Astrocyte of the spinal cord (primary cell): ENCODE data around the gene MYBPC1.
A peak's percentile ranks its signal among the peaks of the same experiment; 100 is the strongest.

ENCODE experiments used
- DNase-seq: peaks from one replicate; pipeline ENCODE4 v3.0.0; 2011; ENCODE audit warnings: low read depth, low spot score
- H3K4me3 ChIP-seq: 2 replicates; pipeline ENCODE4 v1.5.1; 2011; ENCODE audit warnings: low read depth, mild to moderate bottlenecking, low read length, moderate library complexity
- CTCF ChIP-seq: IDR thresholded peaks from 2 replicates; pipeline ENCODE4 v1.5.1; 2012; ENCODE audit warnings: low read depth, mild to moderate bottlenecking, low read length, inconsistent platforms
- in situ Hi-C: cut with HindIII; loops from 2 replicates; pipeline ENCODE4 v1.10.0; 2017; ENCODE audit warnings: low sequenced_read_pairs

The MYBPC1 gene

GRCh38 chr12:101564912-101565311 lies 29.9 kb upstream of the MYBPC1 start:
- TF ChIP-seq CTCF: no peak
- DNase-seq: no peak
- H3K4me3 ChIP-seq: no peak overlapping the region
- in situ Hi-C loops: no loop called here

- TF ChIP-seq CTCF: no peak
- DNase-seq: no peak
- in situ Hi-C loops: no loop called here
- no peak overlapping the region for H3K4me3 ChIP-seq
Observed at GRCh38 chr12:101566318-101566717, 28.5 kb upstream of the MYBPC1 start.

GRCh38 chr12:101567918-101568317 lies 26.9 kb upstream of the MYBPC1 start:
- in situ Hi-C loops: no loop called here
- DNase-seq: no peak
- no peak overlapping the region for H3K4me3 ChIP-seq
- no peak for TF ChIP-seq CTCF

GRCh38 chr12:101570047-101570446 lies 24.7 kb upstream of the MYBPC1 start:
- DNase-seq: peak; percentile 35
- in situ Hi-C loops: no loop called here
- H3K4me3 ChIP-seq: no peak overlapping the region
- TF ChIP-seq CTCF: peak; percentile 27

- TF ChIP-seq CTCF: no peak
- in situ Hi-C loops: no loop called here
- H3K4me3 ChIP-seq: no peak overlapping the region
- no peak for DNase-seq
Observed at GRCh38 chr12:101571105-101571504, 23.7 kb upstream of the MYBPC1 start.

- DNase-seq: no peak
- in situ Hi-C loops: no loop called here
- H3K4me3 ChIP-seq: no peak overlapping the region
- no peak for TF ChIP-seq CTCF
Observed at GRCh38 chr12:101573743-101574142, 21.0 kb upstream of the MYBPC1 start.

- TF ChIP-seq CTCF: no peak
- no peak for DNase-seq
Observed at GRCh38 chr12:101578417-101578816, 16.4 kb upstream of the MYBPC1 start.

More at GRCh38 chr12:101578417-101578816, 16.4 kb upstream of the MYBPC1 start:
- in situ Hi-C loops: no loop called here
- no peak overlapping the region for H3K4me3 ChIP-seq
